ENCODE measurements around the gene SSB. TPM values are rescaled to one million over a fixed set of nuclear protein-coding genes. Genes with fewer than 3 reads are reported as not detected.

Gene SSB
- total and polyA plus RNA-seq, 4 donors: 29.9 to 61.4 (median 42.2) TPM

DNA sequence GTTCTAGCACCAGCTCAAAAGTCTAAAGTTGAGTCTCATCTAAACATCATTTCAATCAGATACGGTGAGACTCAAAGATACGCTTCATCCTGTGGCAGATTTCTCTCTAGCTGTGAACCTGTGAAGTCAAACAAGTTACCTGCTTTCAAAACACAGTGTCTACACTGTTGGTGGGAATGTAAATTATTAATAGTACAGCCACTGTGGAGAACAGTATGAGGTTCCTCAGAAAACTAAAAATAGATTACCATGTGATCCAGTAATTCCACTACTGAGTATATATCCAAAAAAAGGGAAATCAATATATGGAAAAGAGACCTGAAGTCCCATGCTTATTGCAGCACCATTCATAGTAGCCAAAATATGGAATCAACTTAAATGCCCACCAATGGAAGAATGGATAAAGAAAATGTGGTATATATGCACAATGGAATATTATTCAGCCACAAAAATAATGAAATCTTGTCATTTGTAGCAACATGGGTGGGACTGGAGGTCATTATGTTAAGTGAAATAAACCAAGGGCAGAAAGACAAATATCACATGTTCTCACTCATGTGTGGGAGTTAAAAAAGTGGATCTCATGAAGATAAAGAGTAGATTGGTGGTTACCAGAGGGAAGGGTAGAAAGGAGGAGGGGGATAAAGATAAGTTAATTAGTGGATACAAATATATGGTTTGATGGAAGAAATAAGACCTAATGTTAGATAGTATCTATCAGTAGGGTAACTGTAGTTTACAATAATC is 40.2 kb downstream of the SSB start:
- Histone ChIP-seq H3K36me3 (ENCODE audit: control insufficient read depth in 4 of 4, insufficient read depth in 3 of 4, low read depth in 1 of 4, low read length in 3 of 4) (peaks cover 0 to 3% (median under 1%) of the 10 kb centered on the region in 4 donors), H3K9me3 (ENCODE audit: control insufficient read depth in 4 of 4, low read length in 3 of 4) (no peaks in the 10 kb centered on the region), H3K9ac (ENCODE audit: low read depth in 1 of 2, low read length in 2 of 2) (no peak overlapping the region), H3K4me3 (ENCODE audit: low read depth in 1 of 3, low read length in 3 of 3) (no peak overlapping the region), H3K27ac (ENCODE audit: low read depth in 1 of 2, low read length in 2 of 2) (no peak overlapping the region), H3K27me3 (ENCODE audit: control insufficient read depth in 4 of 4, insufficient read depth in 4 of 4, low read length in 3 of 4) (no peaks in the 10 kb centered on the region), H3K4me1 (ENCODE audit: control insufficient read depth in 4 of 4, insufficient read depth in 4 of 4, low read length in 3 of 4) (peaks cover 0 to 9% (median 5%) of the 10 kb centered on the region in 4 donors)
- 72% methylated on average over 2 of the region's 2 CpGs for WGBS
- no peak for DNase-seq (ENCODE audit: low spot score)
- TF ChIP-seq, protein P1, sequence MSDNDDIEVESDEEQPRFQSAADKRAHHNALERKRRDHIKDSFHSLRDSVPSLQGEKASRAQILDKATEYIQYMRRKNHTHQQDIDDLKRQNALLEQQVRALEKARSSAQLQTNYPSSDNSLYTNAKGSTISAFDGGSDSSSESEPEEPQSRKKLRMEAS (IDR thresholded peaks at IDR 0.05): no peak
- TF ChIP-seq HNF4A (conservative IDR thresholded peaks at IDR 0.05): no peak
- TF ChIP-seq NR2F2 (IDR thresholded peaks at IDR 0.05): no peak
- TF ChIP-seq FOXA1 (IDR thresholded peaks at IDR 0.05): no peak
- TF ChIP-seq YY1 (IDR thresholded peaks at IDR 0.05): no peak
- TF ChIP-seq ATF3 (IDR thresholded peaks at IDR 0.05): no peak
- no peak for TF ChIP-seq FOXA2 (IDR thresholded peaks at IDR 0.05)
- no peak for TF ChIP-seq ZBTB33 (IDR thresholded peaks at IDR 0.05)
- no peak for TF ChIP-seq GABPA (IDR thresholded peaks at IDR 0.05 in 1 of 2, conservative IDR thresholded peaks at IDR 0.05 in 1 of 2)
- no peak for TF ChIP-seq JUND (IDR thresholded peaks at IDR 0.05)
- TF ChIP-seq TAF1 (conservative IDR thresholded peaks at IDR 0.05): no peak
- no peak for TF ChIP-seq RXRA (IDR thresholded peaks at IDR 0.05)
- TF ChIP-seq RAD21 (IDR thresholded peaks at IDR 0.05): no peak
- no peak for TF ChIP-seq EGR1 (IDR thresholded peaks at IDR 0.05; ENCODE audit: low read depth in 2 of 2)
- no peak for TF ChIP-seq SP1 (IDR thresholded peaks at IDR 0.05)
- TF ChIP-seq, protein P2, sequence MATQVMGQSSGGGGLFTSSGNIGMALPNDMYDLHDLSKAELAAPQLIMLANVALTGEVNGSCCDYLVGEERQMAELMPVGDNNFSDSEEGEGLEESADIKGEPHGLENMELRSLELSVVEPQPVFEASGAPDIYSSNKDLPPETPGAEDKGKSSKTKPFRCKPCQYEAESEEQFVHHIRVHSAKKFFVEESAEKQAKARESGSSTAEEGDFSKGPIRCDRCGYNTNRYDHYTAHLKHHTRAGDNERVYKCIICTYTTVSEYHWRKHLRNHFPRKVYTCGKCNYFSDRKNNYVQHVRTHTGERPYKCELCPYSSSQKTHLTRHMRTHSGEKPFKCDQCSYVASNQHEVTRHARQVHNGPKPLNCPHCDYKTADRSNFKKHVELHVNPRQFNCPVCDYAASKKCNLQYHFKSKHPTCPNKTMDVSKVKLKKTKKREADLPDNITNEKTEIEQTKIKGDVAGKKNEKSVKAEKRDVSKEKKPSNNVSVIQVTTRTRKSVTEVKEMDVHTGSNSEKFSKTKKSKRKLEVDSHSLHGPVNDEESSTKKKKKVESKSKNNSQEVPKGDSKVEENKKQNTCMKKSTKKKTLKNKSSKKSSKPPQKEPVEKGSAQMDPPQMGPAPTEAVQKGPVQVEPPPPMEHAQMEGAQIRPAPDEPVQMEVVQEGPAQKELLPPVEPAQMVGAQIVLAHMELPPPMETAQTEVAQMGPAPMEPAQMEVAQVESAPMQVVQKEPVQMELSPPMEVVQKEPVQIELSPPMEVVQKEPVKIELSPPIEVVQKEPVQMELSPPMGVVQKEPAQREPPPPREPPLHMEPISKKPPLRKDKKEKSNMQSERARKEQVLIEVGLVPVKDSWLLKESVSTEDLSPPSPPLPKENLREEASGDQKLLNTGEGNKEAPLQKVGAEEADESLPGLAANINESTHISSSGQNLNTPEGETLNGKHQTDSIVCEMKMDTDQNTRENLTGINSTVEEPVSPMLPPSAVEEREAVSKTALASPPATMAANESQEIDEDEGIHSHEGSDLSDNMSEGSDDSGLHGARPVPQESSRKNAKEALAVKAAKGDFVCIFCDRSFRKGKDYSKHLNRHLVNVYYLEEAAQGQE (IDR thresholded peaks at IDR 0.05): no peak
- no peak for TF ChIP-seq HNF4G (IDR thresholded peaks at IDR 0.05)
- TF ChIP-seq CTCF (IDR thresholded peaks at IDR 0.05; ENCODE audit: low read depth, low read length, missing input control): no peak

Measured in liver (tissue), 9 donors.